ENCODE data around the gene ATXN2.

Gene ATXN2

DNA sequence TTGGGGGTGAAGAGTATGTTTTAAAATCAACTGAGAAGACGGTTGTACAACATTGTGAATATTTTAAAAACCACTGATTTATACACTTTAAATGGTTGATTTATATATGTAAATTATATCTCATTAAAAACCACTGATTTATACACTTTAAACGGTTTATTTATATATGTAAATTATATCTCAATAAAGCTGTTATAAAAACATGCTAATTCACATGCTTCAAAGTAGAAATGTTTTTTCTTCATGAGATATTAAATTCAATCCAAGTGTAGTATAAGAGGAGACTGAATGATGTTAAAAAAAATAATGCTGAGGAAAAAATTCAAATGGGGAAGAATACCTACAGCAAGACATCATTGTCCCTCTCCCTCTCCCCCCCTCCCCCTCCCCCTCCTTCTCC is 92.9 kb downstream of the ATXN2 start:
- H3K27ac ChIP-seq (ENCODE audit: low read depth, low read length, poor library complexity, severe bottlenecking) = no peak overlapping the region
- no peaks in the 10 kb centered on the region for H3F3A ChIP-seq (ENCODE audit: insufficient read depth, low read length)
- no peaks in the 10 kb centered on the region for H4K20me1 ChIP-seq (ENCODE audit: insufficient read depth, low read length)
- no peak overlapping the region for H3K4me2 ChIP-seq (ENCODE audit: low read length)
- peaks cover 15% of the 10 kb centered on the region; the same call in 1 of the 2 replicates for H3K36me3 ChIP-seq (ENCODE audit: insufficient read depth, low read length)
- no peak overlapping the region for H3K4me3 ChIP-seq (ENCODE audit: low read depth, low read length, poor library complexity, severe bottlenecking)
- TF ChIP-seq EZH2 (IDR thresholded peaks at IDR 0.05; ENCODE audit: borderline replicate concordance, low read length) (no peak), CTCF (IDR thresholded peaks at IDR 0.05; ENCODE audit: low read length) (no peak)
- H3K9ac ChIP-seq (ENCODE audit: low read length) = no peak overlapping the region
- no peaks in the 10 kb centered on the region for H3K27me3 ChIP-seq (ENCODE audit: insufficient read depth, low read length)
- H2AFZ ChIP-seq (ENCODE audit: low read length) = no peak overlapping the region
- no peaks in the 10 kb centered on the region for H3K79me2 ChIP-seq (ENCODE audit: insufficient read depth, low read length)
- H3K9me2 ChIP-seq (ENCODE audit: low read depth, low read length) = no peaks in the 10 kb centered on the region
- no peaks in the 10 kb centered on the region for H3K4me1 ChIP-seq (ENCODE audit: insufficient read depth, low read length, severe bottlenecking)
- no peaks in the 10 kb centered on the region for H3K9me3 ChIP-seq (ENCODE audit: low read length)

- no peak overlapping the region for H2AFZ ChIP-seq (ENCODE audit: low read length)
- TF ChIP-seq CTCF (IDR thresholded peaks at IDR 0.05; ENCODE audit: low read length) (no peak), EZH2 (IDR thresholded peaks at IDR 0.05; ENCODE audit: borderline replicate concordance, low read length) (no peak)
- no peak overlapping the region for H3K4me3 ChIP-seq (ENCODE audit: low read depth, low read length, poor library complexity, severe bottlenecking)
- H3K27me3 ChIP-seq (ENCODE audit: insufficient read depth, low read length) = no peaks in the 10 kb centered on the region
- H3K9me3 ChIP-seq (ENCODE audit: low read length) = no peaks in the 10 kb centered on the region
- H3K4me1 ChIP-seq (ENCODE audit: insufficient read depth, low read length, severe bottlenecking) = no peaks in the 10 kb centered on the region
- H4K20me1 ChIP-seq (ENCODE audit: insufficient read depth, low read length) = no peaks in the 10 kb centered on the region
- H3K9ac ChIP-seq (ENCODE audit: low read length) = no peak overlapping the region
- no peak overlapping the region for H3K27ac ChIP-seq (ENCODE audit: low read depth, low read length, poor library complexity, severe bottlenecking)
- no peak overlapping the region for H3K4me2 ChIP-seq (ENCODE audit: low read length)
- no peaks in the 10 kb centered on the region for H3K79me2 ChIP-seq (ENCODE audit: insufficient read depth, low read length)
- peaks cover 12% of the 10 kb centered on the region; the same call in 1 of the 2 replicates for H3K36me3 ChIP-seq (ENCODE audit: insufficient read depth, low read length)
- H3F3A ChIP-seq (ENCODE audit: insufficient read depth, low read length) = no peaks in the 10 kb centered on the region
- no peaks in the 10 kb centered on the region for H3K9me2 ChIP-seq (ENCODE audit: low read depth, low read length)
These were observed 93.5 kb downstream of the ATXN2 start for GRCh38 chr12:111505601-111506036.

DNA sequence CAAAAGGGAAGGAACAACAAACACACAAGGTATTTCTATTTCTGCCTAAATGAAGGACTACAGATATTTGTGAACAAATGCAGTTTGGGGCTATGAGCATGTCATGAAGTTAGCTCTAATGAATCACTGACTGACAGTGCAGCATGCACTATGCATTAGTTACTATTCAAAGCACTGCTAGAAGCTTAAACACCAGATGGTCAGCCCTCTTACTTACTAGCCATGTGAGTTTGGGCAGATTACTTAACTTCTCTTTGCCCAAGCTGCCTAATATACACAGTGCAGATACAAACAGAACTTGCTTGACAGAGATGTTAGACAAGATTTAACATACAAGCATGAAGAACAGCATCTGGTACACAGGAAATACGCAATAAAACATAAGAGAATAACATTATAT is 96.0 kb downstream of the ATXN2 start:
- Histone ChIP-seq H3K36me3 (ENCODE audit: insufficient read depth, low read length) (peaks cover 7% of the 10 kb centered on the region), H3K4me3 (ENCODE audit: low read depth, low read length, poor library complexity, severe bottlenecking) (no peak overlapping the region), H3K4me2 (ENCODE audit: low read length) (no peak overlapping the region), H3F3A (ENCODE audit: insufficient read depth, low read length) (no peaks in the 10 kb centered on the region), H2AFZ (ENCODE audit: low read length) (no peak overlapping the region), H4K20me1 (ENCODE audit: insufficient read depth, low read length) (no peaks in the 10 kb centered on the region), H3K4me1 (ENCODE audit: insufficient read depth, low read length, severe bottlenecking) (no peaks in the 10 kb centered on the region), H3K9me3 (ENCODE audit: low read length) (no peaks in the 10 kb centered on the region), H3K9ac (ENCODE audit: low read length) (no peak overlapping the region), H3K27ac (ENCODE audit: low read depth, low read length, poor library complexity, severe bottlenecking) (no peak overlapping the region), H3K9me2 (ENCODE audit: low read depth, low read length) (no peaks in the 10 kb centered on the region), H3K79me2 (ENCODE audit: insufficient read depth, low read length) (no peaks in the 10 kb centered on the region), H3K27me3 (ENCODE audit: insufficient read depth, low read length) (no peaks in the 10 kb centered on the region)
- TF ChIP-seq EZH2 (IDR thresholded peaks at IDR 0.05; ENCODE audit: borderline replicate concordance, low read length) (no peak), CTCF (IDR thresholded peaks at IDR 0.05; ENCODE audit: low read length) (no peak)
